NCI-H1436 (cell line): ENCODE data around the gene SLC25A25.
"Not testable (repeated sequence)": the region's sequence is repeated elsewhere in the genome, so short reads cannot be mapped to it uniquely, and the experiment has no call there.

Experiments
- DNase-seq: peaks from one replicate; lab custom pipeline; 2025; lab: John Stamatoyannopoulos, UW

The SLC25A25 gene

DNA sequence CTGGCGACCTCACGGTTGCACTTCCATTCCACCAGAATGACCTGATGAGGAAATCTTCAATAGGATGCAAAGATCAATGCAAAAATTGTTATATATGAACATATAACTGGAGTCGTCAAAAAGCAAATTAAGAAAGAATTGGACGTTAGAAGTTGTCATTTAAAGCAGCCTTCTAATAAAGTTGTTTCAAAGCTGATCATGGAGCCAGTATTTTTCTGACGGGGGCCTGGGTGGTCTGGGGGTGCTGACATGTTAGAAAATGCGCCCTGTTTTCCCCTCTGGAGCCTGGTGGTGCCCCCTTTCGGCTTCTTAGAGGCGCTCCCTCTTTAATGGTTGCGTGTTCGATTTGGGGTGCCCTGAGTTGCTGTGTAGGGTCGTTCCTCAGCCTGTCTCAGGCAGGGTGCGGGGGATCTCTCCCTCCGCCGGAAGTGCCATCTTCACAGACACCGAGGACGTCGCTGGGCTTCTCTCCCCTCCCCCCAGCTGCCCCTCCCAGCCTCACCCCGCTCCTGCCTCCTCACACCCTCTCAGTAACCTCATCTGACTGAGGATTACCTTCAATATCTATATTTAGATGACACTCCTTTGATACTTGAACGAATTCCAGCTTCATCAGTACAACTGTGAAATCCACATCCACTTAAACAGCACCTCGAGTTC is 41.1 kb downstream of the SLC25A25 start:
- DNase-seq, result no peak

DNA sequence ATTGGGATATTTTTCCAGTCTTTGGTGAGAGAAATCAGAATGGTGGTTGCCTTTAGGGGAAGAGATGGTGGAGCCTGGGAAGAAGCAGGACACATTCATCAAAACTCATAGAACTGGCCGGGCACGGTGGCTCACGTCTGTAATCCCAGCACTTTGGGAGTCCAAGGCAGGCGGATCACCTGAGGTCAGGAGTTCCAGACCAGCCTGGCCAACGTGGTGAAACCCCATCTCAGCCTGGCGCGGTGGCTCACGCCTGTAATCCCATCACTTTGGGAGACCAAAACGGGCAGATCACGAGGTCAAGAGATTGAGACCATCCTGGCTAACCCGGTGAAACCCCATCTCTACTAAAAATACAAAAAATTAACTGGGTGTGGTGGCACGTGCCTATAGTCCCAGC is 43.7 kb downstream of the SLC25A25 start:
- not testable (repeated sequence) for DNase-seq

DNA sequence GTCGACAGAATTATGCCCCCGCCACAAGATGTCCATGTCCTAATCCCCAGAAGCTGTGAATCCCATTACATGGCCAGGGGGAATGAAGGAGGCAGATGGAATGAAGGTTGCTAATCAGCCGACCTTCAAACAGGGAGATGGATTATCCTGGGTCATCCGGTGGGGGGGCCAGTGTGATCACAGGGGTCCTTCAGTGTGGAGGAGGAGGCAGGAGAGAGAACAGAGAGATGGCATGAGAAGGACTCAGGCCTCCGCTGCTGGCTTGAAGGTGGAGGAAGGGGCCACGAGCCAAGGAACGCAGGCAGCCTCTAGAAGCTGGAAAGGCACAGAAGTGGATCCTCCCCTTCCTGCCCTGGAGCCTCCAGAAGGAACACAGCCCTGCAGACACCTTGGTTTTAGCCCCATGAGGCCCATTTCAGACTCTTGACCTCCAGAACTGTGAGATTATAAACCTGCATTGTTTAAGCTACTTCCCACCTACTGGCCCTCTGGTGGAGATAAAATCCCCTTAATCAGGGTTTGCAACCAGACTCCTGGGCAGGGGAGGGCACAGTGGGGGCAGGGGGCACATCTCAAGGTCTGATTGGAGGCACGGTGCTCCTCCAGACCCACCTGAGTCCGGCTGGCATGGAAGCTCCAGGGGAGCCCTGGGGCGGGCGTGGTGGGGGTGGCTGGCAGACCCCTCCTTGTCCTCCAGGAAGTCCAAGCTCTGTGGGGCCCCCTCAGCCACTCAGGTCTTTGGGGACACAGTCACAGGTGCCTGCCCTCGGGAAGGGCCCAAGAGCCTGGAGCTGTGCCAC is 45.7 kb downstream of the SLC25A25 start:
- no peak for DNase-seq

DNA sequence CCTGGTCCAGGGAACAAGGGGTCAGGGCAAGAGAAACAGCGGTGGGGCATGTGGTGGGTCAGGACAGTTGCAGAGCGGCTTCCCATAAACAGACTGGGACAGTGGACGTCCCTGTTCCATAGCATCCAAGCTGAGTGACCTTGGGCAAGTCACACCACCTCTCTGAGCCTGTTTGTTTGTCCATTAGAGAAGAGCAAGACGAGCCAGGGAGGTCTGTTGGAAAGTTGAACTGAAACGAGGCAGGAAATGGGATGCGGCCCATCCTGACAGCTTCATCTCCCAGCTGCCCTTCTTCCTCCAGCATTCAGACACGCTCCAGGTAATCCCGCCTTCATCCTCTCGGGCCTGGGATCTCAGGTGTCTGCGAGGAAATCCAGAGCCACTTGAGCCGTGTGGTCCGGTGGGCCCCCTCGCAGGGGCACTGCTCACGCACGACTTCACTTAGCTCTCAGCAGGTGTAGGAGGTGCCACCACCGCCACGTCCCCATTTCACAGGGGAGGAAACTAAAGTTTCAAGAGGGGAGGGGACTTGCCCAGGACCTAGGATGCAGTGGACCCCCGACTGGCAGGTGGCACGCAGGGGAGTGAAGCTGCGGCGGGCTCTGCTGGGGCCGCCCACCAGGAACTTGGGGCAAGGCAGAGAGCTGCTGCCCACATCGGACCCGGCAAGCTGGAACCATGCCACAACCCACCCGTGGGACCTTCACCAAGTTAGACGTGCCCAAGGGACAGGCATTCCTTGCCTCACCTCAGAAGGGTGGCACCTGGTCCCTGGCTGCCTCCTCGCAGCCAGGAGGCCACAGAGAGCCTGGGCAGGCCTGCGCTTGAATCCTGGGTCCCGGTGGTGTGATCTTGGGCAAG is 46.5 kb downstream of the SLC25A25 start:
- DNase-seq, result no peak

DNA sequence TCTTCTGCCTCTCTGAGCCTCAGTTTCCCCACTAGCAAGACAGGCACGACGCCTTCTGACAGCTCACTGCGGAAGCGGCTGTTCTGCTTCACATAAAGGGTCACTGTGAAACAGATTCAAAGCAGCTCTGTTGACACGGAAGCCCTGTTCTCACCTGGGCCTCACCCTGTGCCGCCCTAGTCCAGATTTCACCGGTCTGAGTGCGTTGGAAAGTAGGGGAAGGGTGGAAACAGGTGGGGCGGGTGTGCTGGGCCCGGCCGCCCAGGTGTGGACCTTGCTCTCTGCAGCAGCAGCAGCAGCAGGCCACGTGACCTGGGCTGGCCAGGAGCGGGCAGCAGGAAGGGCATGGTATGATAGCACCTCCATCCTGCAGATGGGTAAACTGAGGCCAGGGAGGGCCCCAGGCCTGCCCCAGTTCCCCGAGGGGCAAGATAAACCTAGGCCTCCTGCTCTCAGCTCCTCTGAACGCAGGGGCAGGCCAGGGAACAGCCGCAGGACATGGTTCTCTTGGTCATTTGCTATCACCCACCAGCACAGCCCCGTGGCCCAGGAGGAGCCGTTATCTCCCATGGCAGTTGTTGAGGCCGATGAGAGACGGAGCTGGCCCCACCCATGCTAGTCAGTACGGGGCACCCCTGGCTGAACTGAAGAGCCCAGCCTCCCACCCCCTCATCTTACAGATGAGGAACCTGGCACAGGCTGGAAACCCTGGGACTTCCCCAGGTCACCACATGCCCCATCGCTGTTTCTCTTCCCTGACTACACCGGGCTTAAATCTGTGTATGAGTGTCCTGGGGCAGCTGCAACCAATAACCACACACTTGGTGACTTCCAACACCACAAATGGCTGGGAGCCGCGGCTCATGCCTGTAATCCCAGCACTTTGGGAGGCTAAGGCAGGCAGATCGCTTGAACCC is 47.4 kb downstream of the SLC25A25 start:
- DNase-seq, result no peak

DNA sequence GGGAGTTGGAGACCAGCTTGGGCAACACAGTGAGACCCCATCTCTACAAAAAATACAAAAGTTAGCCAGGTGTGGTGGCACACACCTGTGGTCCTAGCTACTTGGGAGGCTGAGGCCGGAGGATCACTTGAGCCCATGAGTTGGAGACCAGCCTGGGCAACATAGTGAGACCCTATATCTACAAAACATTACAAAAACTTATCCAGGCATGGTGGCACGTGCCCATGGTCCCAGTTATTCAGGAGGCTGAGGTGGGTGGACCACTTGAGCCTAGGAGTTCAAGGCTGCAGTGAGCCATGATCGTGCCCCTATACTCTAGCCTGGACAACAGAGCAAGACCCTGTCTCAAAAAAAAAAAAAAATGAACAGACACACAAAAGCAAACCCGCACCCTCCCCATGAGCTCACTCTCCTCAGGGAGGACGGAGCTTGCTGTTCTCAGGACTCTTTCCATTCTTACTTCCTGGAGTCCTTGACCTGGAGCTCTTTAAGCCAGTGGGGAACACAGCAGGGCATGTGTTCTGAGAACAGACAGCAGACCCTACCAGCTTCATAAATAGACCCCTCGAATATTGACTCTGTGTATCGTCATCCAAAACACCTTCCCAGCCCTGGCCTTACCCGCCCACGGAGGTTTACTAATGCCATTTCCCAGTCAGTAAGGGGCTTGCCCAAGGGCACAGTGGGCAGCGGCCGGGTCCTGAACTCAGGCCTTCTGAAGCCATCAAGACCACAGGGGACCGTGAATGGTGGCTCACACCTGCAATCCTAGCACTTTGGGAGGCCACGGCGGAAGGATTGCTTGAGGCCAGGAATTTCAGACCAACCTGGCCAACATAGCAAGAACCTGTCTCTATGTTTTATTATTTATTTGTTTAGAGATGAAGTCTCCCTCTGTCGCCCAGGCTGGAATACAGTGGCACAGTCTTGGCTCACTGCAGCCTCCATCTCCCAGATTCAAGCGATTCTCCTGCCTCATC is 48.4 kb downstream of the SLC25A25 start:
- no peak for DNase-seq

DNA sequence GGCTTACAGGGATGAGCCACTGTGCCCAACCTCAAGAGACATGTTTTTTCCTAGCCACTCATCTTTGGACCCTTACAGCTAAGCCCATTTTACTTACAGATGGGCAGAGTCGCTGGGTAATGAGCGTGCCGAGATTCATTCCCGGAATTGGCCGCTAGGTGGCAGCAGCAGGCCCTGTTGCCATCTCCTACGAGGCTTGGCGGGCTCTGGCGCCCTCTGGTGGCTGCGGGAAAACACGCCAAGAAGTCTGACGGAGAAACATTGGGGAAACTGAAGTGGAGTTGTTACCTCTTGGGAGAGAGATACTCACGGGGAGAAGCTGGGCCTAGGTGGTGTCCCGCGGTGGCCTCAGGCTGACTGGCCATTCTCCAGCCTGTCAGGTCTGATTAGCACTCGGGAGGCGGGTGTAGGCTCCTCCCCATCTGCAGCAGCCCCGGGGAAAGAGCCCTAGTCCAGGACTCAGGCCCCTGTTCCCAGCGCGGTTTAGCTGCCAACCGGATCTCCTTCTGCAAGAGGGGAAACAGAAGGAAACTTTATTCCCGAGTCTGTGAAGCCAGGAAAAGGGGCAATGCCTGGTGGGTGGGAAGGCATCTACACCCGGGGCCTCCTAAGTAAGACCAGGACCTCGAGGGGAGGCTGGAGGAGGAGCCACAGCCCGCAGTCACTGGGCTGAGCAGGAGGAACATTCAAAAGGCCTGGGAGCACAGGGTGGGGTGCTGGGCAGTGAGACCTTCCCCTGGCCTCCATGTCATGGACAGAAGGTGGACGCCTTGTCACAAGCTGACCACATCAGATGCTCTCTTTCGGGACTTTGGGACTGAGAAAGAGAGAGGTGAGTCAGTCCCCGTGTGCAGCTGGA is 49.8 kb downstream of the SLC25A25 start:
- peak; percentile 82 for DNase-seq

DNA sequence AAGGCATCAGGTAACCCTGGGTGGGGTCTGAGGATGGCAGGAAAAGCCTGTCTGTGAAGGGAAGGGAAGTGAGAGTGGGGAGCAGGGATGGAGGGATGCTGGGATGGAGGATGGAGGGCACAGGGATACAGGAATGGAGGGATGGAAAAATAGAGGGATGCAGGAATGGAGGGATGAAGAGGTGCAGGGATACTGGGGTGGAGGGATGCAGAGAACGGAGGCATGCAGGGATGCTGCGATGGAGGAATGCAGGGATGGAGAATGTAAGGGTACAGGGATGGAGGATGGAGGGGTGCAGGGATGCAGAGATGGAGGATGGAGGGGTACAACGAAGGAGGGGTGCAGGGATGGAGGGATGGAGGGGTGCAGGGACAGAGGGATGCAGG is 50.4 kb downstream of the SLC25A25 start:
- DNase-seq, result no peak

DNA sequence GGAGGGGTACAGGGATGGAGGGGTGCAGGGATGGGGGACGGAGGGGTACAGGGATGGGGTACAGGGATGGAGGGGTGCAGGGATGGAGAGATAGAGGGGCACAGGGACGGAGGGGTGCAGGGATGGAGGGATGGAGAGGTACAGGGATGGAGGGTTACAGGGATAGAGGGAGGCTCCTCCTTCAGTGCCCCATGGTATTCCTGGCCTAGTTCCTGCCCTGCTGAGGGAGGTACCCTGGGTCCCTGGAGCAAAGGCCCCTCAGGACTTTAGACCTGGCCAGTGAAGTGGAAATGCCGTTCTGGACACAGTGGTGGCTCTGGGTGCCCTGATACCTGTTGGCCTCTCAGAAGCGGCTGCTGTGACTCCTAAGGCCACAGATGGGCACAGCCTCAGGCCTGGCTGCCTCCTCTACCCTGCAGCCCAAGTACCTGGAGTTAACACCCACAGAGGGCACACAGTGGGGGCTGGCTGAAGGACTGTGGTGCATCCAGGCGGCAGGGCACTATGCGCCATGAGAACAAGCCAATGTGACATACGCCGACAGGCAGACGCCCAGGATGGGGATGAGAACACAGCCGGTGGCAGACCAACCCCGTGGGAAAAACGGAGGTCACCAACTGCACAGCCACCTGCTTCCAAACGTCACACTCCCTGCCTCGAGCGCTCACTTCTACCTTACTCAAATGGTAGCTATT is 51.1 kb downstream of the SLC25A25 start:
- no peak for DNase-seq

DNA sequence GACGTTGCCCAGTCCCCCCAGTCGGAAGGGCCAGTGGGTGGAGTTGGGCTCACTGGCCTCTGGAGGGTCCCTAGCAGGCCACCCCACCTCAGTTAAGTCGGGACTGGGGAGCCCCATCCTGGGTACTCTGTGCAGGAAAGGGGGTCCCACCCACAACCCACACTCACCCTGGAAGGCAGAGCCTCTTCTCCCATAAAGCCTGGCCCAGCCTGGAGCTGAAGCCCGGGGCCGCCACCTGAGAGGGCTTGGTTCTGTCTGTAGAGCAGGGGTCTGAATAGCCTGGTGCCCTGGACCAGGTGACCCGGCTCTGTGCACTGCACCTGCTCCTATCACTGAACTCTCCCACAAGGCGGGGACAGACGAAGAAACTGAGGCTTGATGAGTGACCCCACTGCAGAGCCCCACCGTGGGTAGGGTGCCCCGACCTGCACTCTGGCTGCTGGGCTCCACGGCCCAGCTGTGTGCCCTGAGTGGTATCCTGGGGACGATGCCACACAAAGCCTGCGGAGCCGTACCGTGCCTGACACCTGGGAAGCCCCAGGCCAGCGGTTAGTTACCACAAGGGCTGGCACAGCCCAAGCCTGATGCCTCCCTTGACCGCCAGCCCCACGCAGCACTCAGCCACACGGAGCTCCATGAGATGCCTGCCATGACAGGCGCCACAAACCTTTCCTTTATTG is 52.2 kb downstream of the SLC25A25 start:
- DNase-seq, result no peak

DNA sequence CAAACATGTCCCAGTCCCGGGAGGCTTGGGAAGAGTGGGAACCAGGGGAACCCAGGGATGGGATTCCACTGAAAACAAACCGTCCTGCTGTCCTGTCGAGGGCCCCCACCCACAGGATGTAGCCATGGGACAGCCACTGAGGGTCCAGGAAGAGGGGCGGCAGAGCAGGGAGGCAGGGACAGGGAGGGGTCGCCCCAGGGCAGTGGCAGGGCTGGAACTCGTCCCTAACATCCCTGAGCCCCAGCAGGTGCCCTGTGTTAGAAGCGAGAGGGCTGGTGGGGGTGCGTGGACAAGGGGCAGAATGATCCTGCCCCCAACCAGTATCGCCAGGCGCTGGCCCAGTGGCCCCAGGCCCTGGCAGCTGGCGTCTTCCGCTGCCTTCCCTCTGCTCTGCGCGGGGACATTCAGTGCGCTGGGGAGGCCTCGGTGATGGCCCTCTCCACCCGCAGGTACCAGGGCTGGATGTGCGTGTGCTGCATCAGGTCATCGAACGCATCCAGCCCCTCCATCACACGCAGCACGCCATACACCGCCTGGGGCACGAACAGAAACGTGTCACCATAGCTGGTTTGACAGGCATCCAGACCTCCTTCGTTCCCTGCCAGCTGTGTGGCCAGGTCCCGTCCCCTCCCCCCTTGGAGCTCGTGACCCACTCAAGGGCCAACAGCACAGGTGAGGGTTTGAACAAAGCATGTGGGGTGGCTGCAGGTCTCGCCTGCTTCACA is 52.9 kb downstream of the SLC25A25 start:
- DNase-seq, result no peak

DNA sequence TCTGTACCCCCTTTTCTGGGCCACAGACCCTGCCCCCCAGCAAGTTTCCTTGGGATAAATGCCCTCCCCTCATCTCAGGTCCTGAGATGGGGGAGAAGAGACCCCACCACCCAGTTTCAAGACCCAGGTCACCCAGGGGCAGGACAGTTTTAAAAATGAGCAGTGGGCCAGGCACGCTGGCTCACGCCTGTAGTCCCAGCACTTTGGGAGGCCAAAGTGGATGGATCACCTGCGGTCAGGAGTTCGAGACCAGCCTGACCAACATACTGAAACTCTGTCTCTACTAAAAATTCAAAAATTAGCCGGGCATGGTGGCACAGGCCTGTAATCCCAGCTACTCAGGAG is 53.4 kb downstream of the SLC25A25 start:
- DNase-seq, result no peak

DNA sequence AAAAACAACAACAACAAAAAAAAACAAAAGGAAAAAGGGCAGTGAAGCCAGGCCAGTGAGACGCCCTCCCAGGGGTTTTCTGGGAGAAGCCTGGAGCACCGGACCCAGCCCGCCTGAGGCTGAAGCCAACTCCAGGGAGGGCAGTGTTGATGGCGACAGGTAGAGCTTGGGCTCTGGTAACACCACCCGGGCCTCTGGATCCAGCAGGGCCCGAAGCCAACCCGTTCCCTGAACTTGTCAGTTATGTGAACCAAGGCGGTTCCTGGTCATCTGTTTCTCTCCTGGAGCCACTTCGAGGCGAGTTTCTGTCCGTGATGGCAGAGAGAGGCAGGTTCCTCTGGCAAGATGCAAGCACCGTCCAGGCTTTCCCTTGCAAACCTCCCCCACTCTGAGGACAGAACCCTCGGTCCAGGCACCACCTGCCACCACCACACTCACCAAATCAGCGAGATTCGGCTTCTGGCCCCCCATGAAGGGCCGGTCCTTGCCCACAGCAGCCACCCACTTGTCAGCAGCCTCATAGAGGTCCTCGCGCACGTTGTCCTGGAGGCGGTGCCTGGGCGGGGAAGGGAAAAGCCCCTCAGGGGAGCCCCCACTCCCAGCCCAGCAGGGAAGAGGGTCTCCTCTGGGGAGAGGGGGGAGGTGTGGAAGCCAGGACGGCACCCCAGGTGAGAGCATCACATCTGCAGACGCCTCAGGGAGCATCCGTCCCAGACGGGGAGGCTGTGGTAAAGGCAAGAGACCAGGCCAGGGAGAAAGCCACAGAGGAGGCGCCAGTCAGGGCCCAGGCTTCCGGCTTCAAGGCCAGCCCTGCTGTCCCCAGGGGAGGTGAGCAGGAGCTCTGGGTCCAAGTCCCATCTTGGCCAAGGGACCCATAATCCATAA is 54.1 kb downstream of the SLC25A25 start:
- no peak for DNase-seq

DNA sequence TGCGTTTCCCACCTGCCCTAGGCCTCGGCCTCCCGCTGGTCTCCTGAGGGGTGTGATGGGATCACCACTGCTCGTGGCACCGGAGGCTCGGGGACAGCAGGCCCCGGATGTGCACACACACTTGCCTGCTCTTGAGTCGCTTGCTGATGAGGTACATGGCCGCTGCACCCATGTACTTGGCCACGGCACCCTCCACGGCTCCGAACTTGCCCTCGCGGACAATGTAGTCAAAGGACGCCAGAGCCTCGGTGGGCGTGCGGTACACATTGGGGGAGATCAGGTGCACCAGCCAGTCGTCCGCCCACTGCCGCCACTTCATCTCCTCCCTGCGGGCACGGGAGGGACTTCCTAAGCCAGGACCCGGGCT is 54.8 kb downstream of the SLC25A25 start:
- no peak for DNase-seq

DNA sequence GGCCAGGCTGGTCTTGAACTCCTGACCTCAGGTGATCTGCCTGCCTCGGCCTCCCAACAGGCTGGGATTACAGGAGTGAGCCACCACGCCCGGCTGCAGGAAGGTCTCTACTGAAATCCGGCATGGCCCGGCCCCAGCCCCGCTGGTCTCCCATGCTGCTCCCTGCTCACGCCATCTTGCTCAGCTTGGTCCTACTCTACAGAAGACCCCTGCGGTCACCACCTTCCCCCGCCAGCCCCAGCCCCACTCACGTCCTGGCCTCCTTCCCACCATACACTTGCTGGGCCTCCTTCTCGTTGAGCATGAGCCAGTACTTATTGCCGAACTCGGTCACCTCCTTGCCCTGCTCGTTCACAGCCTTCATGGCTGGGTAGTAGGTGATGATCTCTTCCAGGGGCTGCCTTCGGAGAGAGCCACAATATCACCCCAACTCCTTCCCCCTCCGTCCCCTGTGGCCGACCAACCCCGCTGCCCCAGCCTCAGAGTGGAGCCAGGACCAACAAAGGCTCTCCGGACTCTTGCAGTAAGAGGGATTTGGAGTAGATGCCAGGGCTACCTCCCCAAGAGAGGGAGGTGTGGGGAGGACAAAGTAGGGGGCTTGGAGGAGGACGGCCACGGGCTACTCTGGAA is 55.5 kb downstream of the SLC25A25 start:
- DNase-seq, result no peak

DNA sequence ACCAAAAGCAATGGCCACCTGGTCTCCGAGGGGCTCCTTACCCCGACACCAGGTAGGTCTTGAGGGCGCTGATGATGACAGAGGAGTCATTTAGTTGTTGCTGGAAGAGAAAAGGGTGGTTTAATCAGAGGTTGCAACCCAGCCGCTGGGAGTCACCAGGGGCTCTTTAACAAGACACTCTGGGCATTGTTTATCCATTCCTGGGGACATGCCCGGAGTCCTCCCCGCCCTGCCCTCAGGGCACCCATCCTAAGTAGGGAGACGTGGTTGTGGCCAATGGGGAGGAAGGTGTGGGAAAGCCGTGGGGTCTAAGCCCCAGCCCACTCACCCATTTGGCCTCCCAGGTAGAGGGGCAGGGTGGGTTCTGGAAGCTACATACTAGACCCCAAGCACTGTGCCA is 56.4 kb downstream of the SLC25A25 start:
- DNase-seq, result no peak
